Measurements from ENCODE around the gene MED12L. TPM values are rescaled to one million over a fixed set of nuclear protein-coding genes. Genes with fewer than 3 reads are reported as not detected.

Gene MED12L
- total and polyA plus RNA-seq, 9 of the 15 experiments (the other 6 are each of a cell fraction or from before 2014, with no cell fraction given): not detected

- TF ChIP-seq NBN (IDR thresholded peaks at IDR 0.05; ENCODE audit: low read depth) (no peak), ZNF518B (CRISPR knock-in tag; IDR thresholded peaks at IDR 0.05) (no peak), SIRT6 (IDR thresholded peaks at IDR 0.05; ENCODE audit: low read depth, low read length) (no peak)
- TF ChIP-seq, protein P1, sequence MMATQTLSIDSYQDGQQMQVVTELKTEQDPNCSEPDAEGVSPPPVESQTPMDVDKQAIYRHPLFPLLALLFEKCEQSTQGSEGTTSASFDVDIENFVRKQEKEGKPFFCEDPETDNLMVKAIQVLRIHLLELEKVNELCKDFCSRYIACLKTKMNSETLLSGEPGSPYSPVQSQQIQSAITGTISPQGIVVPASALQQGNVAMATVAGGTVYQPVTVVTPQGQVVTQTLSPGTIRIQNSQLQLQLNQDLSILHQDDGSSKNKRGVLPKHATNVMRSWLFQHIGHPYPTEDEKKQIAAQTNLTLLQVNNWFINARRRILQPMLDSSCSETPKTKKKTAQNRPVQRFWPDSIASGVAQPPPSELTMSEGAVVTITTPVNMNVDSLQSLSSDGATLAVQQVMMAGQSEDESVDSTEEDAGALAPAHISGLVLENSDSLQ (IDR thresholded peaks at IDR 0.05): no peak
These were observed 97.8 kb downstream of the MED12L start (continued) for GRCh38 chr3:151183265-151183671.

- ATAC-seq (no peak), FAIRE-seq (no peak), DNase-seq (ENCODE audit: extremely low read depth in 1 of 4, low spot score in 3 of 4) (no peak)
- Histone ChIP-seq H3K27ac (ENCODE audit: extremely low read depth, low read depth, low read length) (no peak overlapping the region), H3K9me3 (replicated peaks; ENCODE audit: control insufficient read depth, insufficient read depth, low read depth, low read length) (no peaks in the 10 kb centered on the region), H3K4me2 (ENCODE audit: insufficient read depth, low read length) (no peak overlapping the region), H3K79me2 (ENCODE audit: control insufficient read depth, insufficient read depth, low read length) (no peaks in the 10 kb centered on the region), H3K4me1 (replicated peaks in 1 of 2; ENCODE audit: control insufficient read depth in 2 of 2, insufficient read depth in 2 of 2, low read length in 2 of 2) (no peaks in the 10 kb centered on the region), H3K4me3 (no peak overlapping the region), H2AFZ (ENCODE audit: low read depth, low read length) (no peak overlapping the region), H3K9ac (ENCODE audit: insufficient read depth in 1 of 2, low read depth in 2 of 2, low read length in 2 of 2) (no peak overlapping the region), H4K20me1 (replicated peaks; ENCODE audit: control insufficient read depth, insufficient read depth, low read length) (no peaks in the 10 kb centered on the region), H3K36me3 (ENCODE audit: control insufficient read depth, insufficient read depth, low read length) (no peaks in the 10 kb centered on the region), H3K9me1 (ENCODE audit: control insufficient read depth, insufficient read depth, low read length) (no peaks in the 10 kb centered on the region), H3K27me3 (ENCODE audit: control insufficient read depth in 2 of 2, insufficient read depth in 2 of 2, low read length in 2 of 2) (peaks cover 6 to 13% of the 10 kb centered on the region in 2 experiments; a peak in 3 of 5 replicates)
- ChIA-PET POLR2A (interaction anchor here (0.7 kb wide), 1 partner anchor 412 kb away, joined by 3 read pairs; no protein-coding TSS in a partner anchor), CTCF (ENCODE audit: low intra/inter-chr PET ratio) (no interaction called here)
- 0% methylated on average over 1 of the region's 1 CpG for WGBS (ENCODE audit: insufficient coverage, low coverage, missing lambda C conversion rate)
- intact Hi-C loops (cut with micrococcal nuclease) (no loop called here), in situ Hi-C loops (cut with MboI) (no loop called here)
- no peak for TF ChIP-seq LCOR (CRISPR knock-in tag; IDR thresholded peaks at IDR 0.05)
- BruUV-seq (replicated peaks): no TSS peak
These were observed 105.6 kb downstream of the MED12L start for GRCh38 chr3:151191095-151191494.

Measured in K562 (cell line).